Right lobe of liver (tissue), 4 donors: ENCODE data around the gene STX3.

Source experiments
- CTCF ChIP-seq, 4 donors: fragments of 200-600 bp in 3 of 4; fragments of 450-650 bp in 1 of 4; IDR thresholded peaks; one replicate each; pipeline versions ENCODE4 v1.5.1 to v1.8.0; 2016 to 2022; ENCODE audit warnings: antibody characterized with exemption in 4 of 4, mild to moderate bottlenecking in 2 of 4
- POLR2A ChIP-seq: fragments of 450-650 bp; IDR thresholded peaks from one replicate; pipeline ENCODE4 v1.6.1; 2017; ENCODE audit warnings: antibody characterized with exemption, mild to moderate bottlenecking
- donor health status: DM: no; HTN: no; CAD: no.
- donor health status: DM: no; HTN: no; CAD: no.
- donor health status: DM: no; HTN: yes; CAD: no.

- no peak for TF ChIP-seq POLR2A
- no peak for TF ChIP-seq CTCF (IDR thresholded peaks at IDR 0.05)
Observed at GRCh38 chr11:59746111-59746510, 9.1 kb upstream of the STX3 start.
